ENCODE data around the gene PANK1.

DNA sequence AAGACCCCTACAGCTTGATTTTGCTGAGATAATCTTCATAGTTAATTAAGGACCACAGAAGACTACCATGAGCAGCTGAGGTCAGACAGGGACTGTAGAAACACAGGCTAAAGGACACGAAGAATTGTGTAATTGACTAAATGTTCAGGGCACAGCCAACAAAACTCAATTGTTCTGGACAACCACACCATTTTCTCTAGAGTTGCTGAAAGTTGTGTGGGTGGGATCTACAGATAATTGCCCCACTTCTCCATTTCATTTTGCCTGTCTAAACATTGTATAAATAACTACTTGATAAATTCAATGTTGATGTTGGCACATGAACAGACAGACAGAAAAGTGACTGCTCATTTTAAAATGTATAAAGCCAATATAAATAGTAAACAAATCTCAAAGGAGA lies 70.7 kb downstream of the PANK1 start:
- TF ChIP-seq CTCF (IDR thresholded peaks at IDR 0.05; ENCODE audit: insufficient read depth, low read length) (no peak), GABPA (IDR thresholded peaks at IDR 0.05; ENCODE audit: low read depth) (no peak), POLR2AphosphoS5 (IDR thresholded peaks at IDR 0.05; ENCODE audit: low read depth) (no peak), REST (IDR thresholded peaks at IDR 0.05; ENCODE audit: insufficient replicate concordance, low read depth) (no peak), SPI1 (IDR thresholded peaks at IDR 0.05; ENCODE audit: borderline replicate concordance, low read depth) (no peak)
